Stimulated activated CD8-positive, alpha-beta memory T cell treated with anti-CD3 and anti-CD28 coated beads, Interleukin-4, amount 100 ng/mL, for 1 hour (primary cell): ENCODE results near the gene TTC12.

Source experiments
- DNase-seq, 2 donors: peaks; one replicate each; pipeline ENCODE4 v3.0.0-alpha.2; 2020; ENCODE audit warnings: low read depth in 2 of 2, low spot score in 1 of 2

TTC12 gene

DNA sequence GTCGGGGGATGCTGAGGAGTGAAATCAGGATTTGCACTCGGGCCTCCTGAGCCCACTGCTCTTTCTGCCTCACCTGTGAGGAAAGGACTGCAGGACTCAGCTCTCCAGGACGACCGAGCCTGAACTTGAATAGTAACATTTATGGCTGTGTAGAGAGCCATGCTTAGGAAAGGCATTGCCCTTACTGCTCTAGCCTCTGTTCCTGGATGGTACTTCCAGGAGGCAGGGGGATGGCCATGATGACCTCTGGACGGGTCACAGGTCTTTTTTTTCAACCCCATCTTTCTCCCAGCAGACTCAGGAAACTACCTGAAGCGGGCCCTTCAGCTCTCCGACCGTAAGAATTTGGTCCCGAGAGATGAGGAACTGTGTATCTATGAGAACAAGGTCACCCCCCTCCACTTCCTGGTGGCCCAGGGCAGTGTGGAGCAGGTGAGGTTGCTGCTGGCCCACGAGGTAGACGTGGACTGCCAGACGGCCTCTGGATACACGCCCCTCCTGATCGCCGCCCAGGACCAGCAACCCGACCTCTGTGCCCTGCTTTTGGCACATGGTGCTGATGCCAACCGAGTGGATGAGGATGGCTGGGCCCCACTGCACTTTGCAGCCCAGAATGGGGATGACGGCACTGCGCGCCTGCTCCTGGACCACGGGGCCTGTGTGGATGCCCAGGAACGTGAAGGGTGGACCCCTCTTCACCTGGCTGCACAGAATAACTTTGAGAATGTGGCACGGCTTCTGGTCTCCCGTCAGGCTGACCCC lies 84.5 kb downstream of the TTC12 start:
- DNase-seq, result no peak

DNA sequence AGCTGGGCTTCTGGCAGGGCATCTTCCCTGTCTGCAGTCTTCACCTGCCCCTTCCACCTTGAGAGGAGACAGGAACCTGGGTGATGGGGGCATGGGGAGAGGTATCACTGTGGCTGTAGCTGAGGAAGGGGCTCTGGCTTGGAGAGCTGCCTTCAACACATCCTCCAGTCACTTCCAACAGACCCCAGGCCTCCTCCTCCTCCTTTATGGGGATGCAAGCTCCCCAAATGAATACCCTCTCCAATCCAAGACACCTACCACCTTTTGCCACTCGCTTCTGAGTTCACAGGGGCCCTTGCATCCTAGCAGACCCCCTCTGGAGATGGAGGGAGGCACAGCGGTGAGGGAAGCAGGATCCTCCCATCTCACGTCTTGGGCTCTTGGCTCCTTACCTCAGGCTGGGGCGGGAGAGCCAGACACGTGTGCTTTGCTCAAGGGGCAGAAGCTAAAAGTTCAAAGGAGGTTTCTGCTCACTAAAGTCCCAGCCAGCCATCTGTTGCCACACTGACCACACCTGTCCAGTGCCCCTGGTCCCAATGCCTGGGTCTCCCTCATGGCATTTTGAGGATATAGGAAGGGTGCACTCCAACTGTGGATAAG lies 86.3 kb downstream of the TTC12 start:
- no peak for DNase-seq

DNA sequence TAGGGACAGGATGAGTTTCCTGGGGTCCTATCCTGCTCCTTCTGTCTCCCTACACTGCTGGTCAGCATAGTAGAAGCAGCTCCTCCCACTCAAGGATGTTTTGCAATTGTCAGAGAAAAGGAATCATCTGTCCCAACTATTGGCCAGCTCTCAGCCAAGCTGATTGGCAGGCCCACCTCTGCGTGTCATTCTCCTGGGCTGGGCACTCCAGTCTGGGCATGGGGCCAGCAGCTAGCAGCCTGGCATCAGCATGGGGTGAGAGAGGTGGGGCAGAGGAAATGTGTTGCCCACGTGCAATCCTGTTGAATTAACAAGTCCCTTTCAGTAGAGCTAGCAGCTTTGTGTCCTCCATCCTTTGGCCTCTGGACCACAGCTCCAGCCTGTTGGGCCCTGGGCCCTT lies 87.3 kb downstream of the TTC12 start:
- DNase-seq, result no peak

DNA sequence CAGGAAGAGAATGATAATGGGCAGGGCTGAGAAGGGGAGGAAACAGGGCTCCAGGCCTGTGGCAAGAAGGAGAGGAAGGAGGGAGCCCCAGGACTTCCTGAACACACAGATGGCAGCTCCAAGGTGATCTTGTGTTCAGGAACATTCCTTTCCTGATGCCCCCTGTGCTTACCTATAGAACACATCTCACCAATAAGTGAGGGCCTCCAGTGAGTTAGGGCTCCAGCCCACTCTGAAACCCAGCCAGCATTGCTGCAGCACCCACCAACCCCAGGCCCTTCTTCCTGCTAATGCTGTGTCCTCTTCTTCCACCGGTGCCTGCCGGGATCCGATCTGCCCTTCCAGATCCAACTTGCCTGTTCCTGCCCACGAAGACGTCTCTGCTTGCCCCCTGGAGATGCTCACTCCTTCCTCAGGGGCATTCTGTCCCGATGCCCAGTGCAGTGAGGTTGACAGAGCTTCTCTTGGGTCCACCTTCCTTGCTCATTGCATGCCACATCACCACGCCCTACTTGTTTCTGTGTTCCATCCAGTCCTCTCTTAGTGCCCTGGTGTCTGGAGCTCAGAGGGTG lies 90.6 kb downstream of the TTC12 start:
- DNase-seq, result no peak

DNA sequence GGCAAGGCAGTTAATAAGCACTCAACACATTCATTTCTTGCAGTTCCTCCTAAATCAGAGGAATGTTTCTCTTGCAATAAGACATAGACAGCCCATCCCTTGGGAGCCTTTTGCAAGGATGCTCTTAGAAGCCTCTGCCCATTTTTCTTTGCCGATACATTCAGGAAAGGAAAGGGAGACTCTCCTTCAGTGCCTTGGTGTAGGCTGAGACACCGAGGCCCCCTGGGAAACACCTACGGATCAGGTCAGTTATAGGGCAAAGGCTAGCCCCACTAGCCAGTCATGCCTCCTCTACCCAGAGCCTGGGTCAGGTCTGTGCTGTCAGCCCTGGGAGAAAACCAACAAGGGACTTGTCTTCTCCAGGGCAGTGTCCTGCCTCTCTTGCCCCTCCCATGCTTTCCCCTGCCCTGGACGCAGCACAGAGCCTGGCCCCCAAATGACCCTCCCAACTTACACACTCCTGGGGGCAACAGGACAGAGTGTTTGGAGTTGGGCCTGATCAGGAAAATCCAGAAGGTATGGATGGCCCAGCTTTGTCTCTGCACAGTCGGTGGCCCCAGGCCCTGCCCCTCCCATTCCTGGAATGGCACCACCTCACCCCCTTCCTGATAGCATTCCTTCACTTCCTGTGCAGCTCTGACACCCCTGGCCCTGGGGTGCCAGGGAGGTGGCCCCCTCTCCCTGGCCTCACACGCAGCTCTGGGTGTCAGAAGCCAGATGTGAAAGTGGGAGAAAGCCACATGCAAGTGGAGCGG lies 91.5 kb downstream of the TTC12 start:
- DNase-seq, result no peak

DNA sequence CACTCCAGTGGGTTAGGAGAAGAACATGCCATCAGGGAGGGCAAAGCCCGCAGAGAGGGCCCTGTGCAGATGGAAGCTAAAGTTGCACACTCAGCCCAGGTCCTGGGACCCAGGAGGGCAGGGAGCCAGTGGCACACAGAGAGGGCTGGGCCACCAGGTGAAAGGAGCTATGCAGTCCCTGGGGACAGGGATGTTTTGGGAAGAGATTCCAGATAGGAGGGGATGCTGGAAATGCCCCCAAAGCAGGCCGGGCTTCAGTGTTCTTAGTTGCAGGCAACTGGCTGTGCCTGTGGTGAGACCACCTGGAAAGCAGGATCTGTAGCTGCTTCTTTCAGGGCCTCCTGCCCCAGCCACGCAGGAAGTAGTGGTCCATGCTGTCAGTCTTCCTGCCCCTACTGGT lies 92.8 kb downstream of the TTC12 start:
- DNase-seq, result no peak

DNA sequence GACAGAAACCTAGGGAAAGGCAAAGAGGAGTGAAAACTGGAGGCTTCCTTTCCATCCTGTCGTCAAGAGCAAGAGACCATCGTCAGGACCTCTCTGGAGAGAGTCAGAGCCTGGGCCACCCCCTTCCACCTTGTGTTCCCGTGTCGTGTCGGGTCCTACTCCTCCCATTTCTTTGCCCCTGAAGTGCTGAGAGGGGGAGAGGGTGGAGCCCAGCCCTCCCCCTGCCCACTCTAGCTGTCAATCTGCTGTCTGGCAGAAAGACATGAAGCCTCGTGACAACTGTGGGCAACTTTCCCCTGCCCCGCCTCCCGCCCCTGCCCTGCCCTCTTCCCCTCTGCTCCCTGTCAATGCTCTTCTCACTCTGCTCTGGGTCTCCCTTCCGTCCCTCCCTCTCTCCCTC lies 93.8 kb downstream of the TTC12 start:
- no peak for DNase-seq

DNA sequence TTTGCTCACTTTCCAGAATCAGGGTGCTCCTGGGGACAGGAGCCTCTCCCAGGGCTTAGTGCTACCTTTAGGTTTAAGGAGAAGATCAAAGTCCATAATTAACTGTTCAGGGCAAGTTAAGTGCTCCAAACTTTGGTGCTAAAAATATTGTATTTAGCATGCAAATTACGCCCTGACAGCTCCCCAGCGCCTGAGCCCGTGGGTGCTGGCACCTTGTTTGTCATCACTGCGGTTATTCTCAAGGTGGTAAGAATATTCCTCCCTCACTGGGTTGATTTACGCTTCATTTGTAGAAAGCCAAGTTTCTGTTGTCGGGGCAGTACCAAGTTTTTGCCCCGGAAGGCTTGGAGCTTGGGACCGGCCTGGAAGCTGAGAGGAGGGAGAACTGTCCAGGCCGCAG lies 94.5 kb downstream of the TTC12 start:
- DNase-seq, result no peak

DNA sequence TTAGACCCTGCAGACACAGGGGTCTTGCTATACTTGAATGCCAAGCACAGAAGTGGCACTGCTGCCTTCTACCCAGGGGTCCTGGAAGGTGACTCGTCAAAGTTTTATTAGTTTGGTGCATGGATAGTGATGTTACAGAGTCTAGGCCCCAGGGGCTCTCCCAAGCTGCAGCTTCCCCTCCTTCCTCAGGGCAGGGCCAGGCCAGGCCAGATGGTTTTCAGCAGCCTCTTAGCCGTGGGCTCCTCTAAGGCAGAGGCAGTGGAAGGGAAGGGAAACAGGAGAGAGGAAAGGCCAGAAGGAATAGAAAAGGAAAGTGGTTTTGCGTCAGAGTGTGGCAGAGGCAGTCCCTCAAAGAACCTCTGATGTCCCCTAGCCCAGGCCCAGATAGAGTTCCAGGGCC lies 95.1 kb downstream of the TTC12 start:
- no peak for DNase-seq

DNA sequence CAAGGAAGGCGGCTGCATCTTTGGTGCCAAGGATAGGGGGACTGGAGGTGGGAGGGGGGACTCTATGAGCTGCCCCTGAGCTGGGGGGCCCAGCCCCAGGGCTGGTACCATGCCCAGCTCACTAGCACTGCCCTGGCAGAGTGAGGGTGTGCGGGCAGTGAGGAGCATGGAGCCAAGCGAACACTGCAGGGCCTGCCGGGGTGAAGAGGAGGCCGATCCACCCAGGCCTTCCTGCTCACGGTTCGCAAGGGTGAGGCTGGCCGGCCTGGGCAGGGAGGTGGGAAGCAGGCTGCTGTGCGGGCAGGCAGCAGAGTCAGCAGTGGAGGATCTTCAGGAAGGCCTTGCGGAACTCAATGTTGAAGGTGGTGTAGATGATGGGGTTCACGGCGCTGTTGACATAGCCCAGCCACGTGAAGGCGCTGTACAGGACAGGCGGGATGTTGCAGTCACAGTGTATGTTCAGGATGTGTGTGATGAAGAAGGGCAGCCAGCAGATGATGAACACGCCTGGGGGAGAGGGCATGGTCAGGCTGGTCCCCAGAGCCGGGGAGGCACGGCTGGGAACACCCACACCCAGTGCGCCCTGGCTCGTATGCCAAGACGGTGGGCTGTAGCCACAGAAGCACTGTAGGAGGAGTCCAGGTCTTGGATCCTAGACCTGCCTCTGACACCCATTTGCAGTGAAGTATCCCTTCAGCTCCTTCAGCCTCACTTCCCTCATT lies 96.2 kb downstream of the TTC12 start:
- no peak for DNase-seq

DNA sequence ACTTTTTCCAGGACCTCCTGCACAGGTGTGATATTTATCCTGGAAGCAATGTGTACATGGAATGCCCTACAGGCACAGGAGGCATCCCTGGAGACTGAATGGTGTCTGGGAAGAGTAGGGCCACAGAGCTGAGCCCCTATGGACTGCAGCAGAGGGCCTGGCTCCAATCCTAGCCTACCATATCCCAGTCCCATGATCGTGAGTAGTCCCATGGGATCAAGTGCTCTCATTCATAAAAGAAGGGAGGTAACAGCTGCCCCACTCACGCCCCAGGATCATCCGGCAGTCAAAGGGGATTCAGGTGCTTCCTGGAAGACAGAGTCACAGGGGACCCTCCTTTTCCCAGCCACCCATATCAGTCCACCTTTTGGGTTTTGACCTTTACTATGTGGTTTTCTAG lies 97.2 kb downstream of the TTC12 start:
- no peak for DNase-seq

DNA sequence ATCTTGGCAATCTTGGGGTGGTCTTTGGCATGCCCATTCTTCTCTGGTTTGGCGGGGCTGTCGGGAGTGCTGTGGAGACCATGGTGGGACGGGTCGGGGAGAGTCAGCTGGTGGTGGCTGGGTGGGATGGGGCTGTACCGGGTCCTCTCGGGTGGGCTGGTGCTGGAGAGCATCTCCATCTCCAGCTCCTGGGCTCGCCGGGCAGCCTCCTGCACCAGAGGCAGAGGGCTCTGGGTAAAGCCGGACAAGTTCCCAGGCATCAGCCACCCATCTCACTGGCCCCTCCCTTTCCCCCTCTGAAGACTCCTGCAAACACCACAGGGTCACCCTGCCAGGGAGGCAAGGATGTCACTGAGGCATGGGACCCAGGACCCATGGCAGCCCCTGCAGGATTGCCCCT lies 98.3 kb downstream of the TTC12 start:
- DNase-seq, result no peak

DNA sequence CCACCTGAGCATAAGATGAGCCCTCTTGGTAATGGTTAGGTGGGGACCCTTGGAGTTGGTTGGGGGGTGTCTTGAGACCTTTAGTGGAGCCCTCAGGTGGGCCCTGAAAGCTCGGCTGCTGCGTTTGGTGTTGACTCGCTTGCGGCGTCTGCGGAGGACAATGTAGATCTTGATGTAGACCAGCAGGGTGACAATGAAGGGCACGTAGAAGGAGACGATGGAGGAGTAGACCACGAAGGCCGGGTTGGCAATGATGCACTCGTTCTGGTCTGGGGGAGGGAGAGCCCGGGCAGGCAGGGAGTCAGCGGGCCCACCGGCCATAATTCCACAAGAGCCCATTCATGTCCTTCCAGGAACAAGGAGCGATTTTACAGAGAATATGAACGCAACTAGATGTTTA lies 101.0 kb downstream of the TTC12 start:
- DNase-seq, result no peak
